GM12878 (cell line): Measurements from ENCODE around the gene EPB41L4A. TPM values are rescaled to one million over a fixed set of nuclear protein-coding genes. Genes with fewer than 3 reads are reported as not detected.
A peak's percentile ranks its signal among the peaks of the same experiment; 100 is the strongest.

Experiments used
- ATAC-seq: fragments of 200-7000 bp; cut with Tn5 transposase; 3 replicates; pipeline ENCODE4 v1.9.1; 2020; ENCODE audit warnings: mild to moderate bottlenecking, moderate library complexity
- BruUV-seq: library from RNA; stranded (reverse); fragments of 400-500 nt; replicated peaks from 2 replicates; lab custom pipeline; 2021; lab: Mats Ljungman, UMichigan
- CTCF ChIA-PET: fragments of 300-600 bp; sonication (Branson Sonifier 250); formaldehyde crosslinking; extraction: SDS; loops from one replicate; lab custom pipeline; 2021; ENCODE audit warnings: inconsistent platforms; lab: Yijun Ruan, JAX
- POLR2A ChIA-PET: fragments of 350-600 bp; formaldehyde crosslinking; extraction: SDS; loops from one replicate; lab custom pipeline; 2021; ENCODE audit warnings: inconsistent platforms; lab: Charles Lee
- RAD21 ChIA-PET: fragments of 300-600 bp; sonication (Branson Sonifier 250); formaldehyde crosslinking; loops from one replicate; lab custom pipeline; 2023; ENCODE audit warnings: antibody characterized with exemption; ENCODE audit not compliant: unreplicated experiment; lab: Charles Lee
- SMC1A ChIA-PET: fragments of 300-600 bp; sonication (Branson Sonifier 250); formaldehyde crosslinking; loops from one replicate; lab custom pipeline; 2023; ENCODE audit not compliant: unreplicated experiment, uncharacterized antibody; lab: Charles Lee
- DNase-seq: peaks from one replicate; pipeline ENCODE4 v3.0.0-alpha.2; 2011; ENCODE audit warnings: low read depth, low spot score
- FAIRE-seq: peaks from 3 replicates; lab custom pipeline; 2011; peaks lifted over from hg19 to GRCh38; lab: Jason Lieb, UNC
- H2AFZ ChIP-seq: 2 replicates; pipeline ENCODE4 v1.6.0; 2011; ENCODE audit warnings: low read depth, low read length, control low read depth; ENCODE audit not compliant: control insufficient read depth
- H3K27ac ChIP-seq: 2 replicates; pipeline ENCODE4 v1.5.1; 2011; ENCODE audit warnings: control low read depth; ENCODE audit not compliant: control insufficient read depth, insufficient read depth
- H3K27me3 ChIP-seq, 2 experiments: replicated peaks in 1 of 2; 2 replicates each; pipeline versions ENCODE4 v1.6.0 to v1.6.1; 2011; ENCODE audit warnings: low read length in 1 of 2; ENCODE audit not compliant: control insufficient read depth in 2 of 2, insufficient read depth in 2 of 2
- H3K36me3 ChIP-seq, 2 experiments: 2 replicates each; pipeline ENCODE4 v1.5.1; 2011; ENCODE audit warnings: low read length in 1 of 2; ENCODE audit not compliant: control insufficient read depth in 2 of 2, insufficient read depth in 2 of 2
- H3K4me1 ChIP-seq: 2 replicates; pipeline ENCODE4 v1.6.1; 2011; ENCODE audit warnings: mild to moderate bottlenecking, low read length, moderate library complexity, mixed read lengths; ENCODE audit not compliant: control insufficient read depth, insufficient read depth
- H3K4me2 ChIP-seq: 2 replicates; pipeline ENCODE4 v1.6.0; 2011; ENCODE audit warnings: control low read depth; ENCODE audit not compliant: control insufficient read depth, insufficient read depth
- H3K4me3 ChIP-seq: fragments of 200-600 bp; sonication (generic); 2 replicates; pipeline ENCODE4 v1.5.1; 2016
- H3K79me2 ChIP-seq: 2 replicates; pipeline ENCODE4 v1.6.0; 2011; ENCODE audit warnings: low read length; ENCODE audit not compliant: control insufficient read depth, insufficient read depth
- H3K9ac ChIP-seq: 2 replicates; pipeline ENCODE4 v1.8.0; 2011; ENCODE audit warnings: low read length, control low read depth, mixed read lengths; ENCODE audit not compliant: control insufficient read depth, insufficient read depth
- H3K9me3 ChIP-seq: replicated peaks from 3 replicates; pipeline ENCODE4 v1.5.1; 2011; ENCODE audit warnings: mild to moderate bottlenecking, low read length; ENCODE audit not compliant: control insufficient read depth, insufficient read depth
- H4K20me1 ChIP-seq: 2 replicates; pipeline ENCODE4 v1.6.0; 2011; ENCODE audit not compliant: control insufficient read depth, insufficient read depth
- NBN ChIP-seq: fragments of 450-650 bp; IDR thresholded peaks from 2 replicates; pipeline ENCODE4 v1.6.1; 2016
- NFYB ChIP-seq: IDR thresholded peaks from 2 replicates; pipeline ENCODE4 v1.6.1; 2011; ENCODE audit warnings: low read depth, mild to moderate bottlenecking, low read length, improper control_type of control experiment, moderate library complexity; ENCODE audit not compliant: insufficient read depth
- PAX8 ChIP-seq: fragments of 450-650 bp; IDR thresholded peaks from 2 replicates; pipeline ENCODE4 v1.6.1; 2017; ENCODE audit warnings: mild to moderate bottlenecking, moderate library complexity
- POLR2AphosphoS5 ChIP-seq: IDR thresholded peaks from 2 replicates; pipeline ENCODE4 v1.6.1; 2011; ENCODE audit warnings: mild to moderate bottlenecking, low read length, inconsistent platforms
- RAD51 ChIP-seq: fragments of 450-650 bp; IDR thresholded peaks from 2 replicates; pipeline ENCODE4 v1.6.1; 2016; ENCODE audit warnings: moderate library complexity, mild to moderate bottlenecking, inconsistent platforms
- ZNF274 ChIP-seq: IDR thresholded peaks from one replicate; pipeline ENCODE4 v1.8.0; 2011; ENCODE audit not compliant: insufficient read length, insufficient read depth
- WGBS: methylation state at CpG from one replicate; pipeline ENCODE4 v1.1.6; 2016; ENCODE audit warnings: low lambda C conversion rate; ENCODE audit not compliant: insufficient replicate concordance, insufficient coverage; ENCODE audit errors: missing lambda C conversion rate; 5-methylcytosine and 5-hydroxymethylcytosine counted together
- in situ Hi-C: fragments of 300-500 bp; cut with MboI; formaldehyde crosslinking; loops from 9 replicates; pipeline ENCODE4 v1.14.3; 2018; ENCODE audit warnings: mixed read lengths
- intact Hi-C: fragments of 100-400 bp; cut with micrococcal nuclease; formaldehyde crosslinking; loops from one replicate; pipeline ENCODE4 v1.14.2; 2022; ENCODE audit not compliant: unreplicated experiment
- polyA plus RNA-seq, 11 experiments: library from polyadenylated mRNA; depleted of rRNA in 4 of 11; unstranded in 6 of 11; stranded (reverse) in 5 of 11; fragments of >200 nt; fragmentation: Nextera tagmentation in 4 of 11; fragmentation: Illumina TruSeq in 1 of 11; extraction: Ambion mirVana in 4 of 11; extraction: Trizol in 1 of 11; gene quantifications; 1 replicate in 1 of 11; 2 replicates in 10 of 11; pipeline versions ENCODE4 v1.2.1 to v1.2.3, GENCODE V29; 2011 to 2016; ENCODE audit warnings: inconsistent platforms in 2 of 11, missing spikeins in 2 of 11, low read depth in 1 of 11
- total RNA-seq, 4 experiments: library from RNA; depleted of rRNA in 3 of 4; stranded (reverse); fragments of >200 nt in 3 of 4; fragmentation: Illumina TruSeq in 1 of 4; extraction: Trizol in 1 of 4; gene quantifications; 2 replicates each; pipeline versions ENCODE4 v1.2.1 to v1.2.3, GENCODE V29; 2013 to 2021
- TF ChIP-seq, protein P1 (sequence below): IDR thresholded peaks from 2 replicates; pipeline ENCODE4 v1.6.1; 2011; ENCODE audit warnings: low read depth, low read length, improper control_type of control experiment, borderline replicate concordance

EPB41L4A gene
- total and polyA plus RNA-seq, 10 of the 15 experiments (the other 5 are each of a cell fraction or from before 2014, with no cell fraction given) = 0.10 to 0.67 (median 0.30) TPM

DNA sequence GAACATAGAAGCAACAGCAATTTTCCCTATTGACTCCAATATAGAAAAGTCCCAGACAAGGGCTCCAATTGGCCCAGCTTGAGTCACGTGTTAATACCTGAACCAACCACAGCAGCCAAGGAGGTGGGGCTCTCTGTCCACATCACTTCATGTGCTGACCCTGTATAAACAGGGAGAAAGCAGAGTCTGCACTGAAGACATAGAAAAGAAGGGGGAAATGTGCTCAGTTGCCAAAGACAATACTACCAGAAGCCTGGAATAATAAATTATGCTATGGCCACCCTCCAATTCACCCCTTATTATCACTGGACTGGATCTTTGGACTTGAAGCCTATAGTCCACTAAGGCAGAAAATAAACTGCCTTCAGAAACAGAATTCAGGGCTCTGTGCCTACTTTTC, 275.4 kb downstream of the EPB41L4A start:
- SMC1A ChIA-PET = interaction anchor here (1.0 to 6.8 kb wide), 8 partner anchors 12 to 612 kb away, joined by 3 to 93 read pairs (median 6); partner anchors contain the start of gene NREP
- POLR2A ChIA-PET = no interaction called here
- 52% methylated on average over 1 of the region's 1 CpG for WGBS
- RAD21 ChIA-PET = interaction anchor here (1.6 to 5.2 kb wide), 2 partner anchors 24 to 592 kb away, joined by 3 to 62 read pairs; no protein-coding TSS in a partner anchor
- no peaks in the 10 kb centered on the region; the same call in 2 of the 3 replicates for H3K9me3 ChIP-seq
- no peaks in the 10 kb centered on the region for H3K27me3 ChIP-seq
- H3K9ac ChIP-seq = no peak overlapping the region
- BruUV-seq = no TSS peak
- no peaks in the 10 kb centered on the region for H3K79me2 ChIP-seq
- FAIRE-seq (no peak), ATAC-seq (no peak)
- H2AFZ ChIP-seq = no peak overlapping the region
- H3K27ac ChIP-seq = no peak overlapping the region
- H3K36me3 ChIP-seq = no peaks in the 10 kb centered on the region
- no peak overlapping the region for H3K4me3 ChIP-seq
- no peak overlapping the region for H3K4me2 ChIP-seq
- CTCF ChIA-PET = interaction anchor here (5.3 to 5.9 kb wide), 2 partner anchors 594 to 610 kb away, joined by 63 to 108 read pairs; no protein-coding TSS in a partner anchor
- TF ChIP-seq RAD51 (0 out of 2 replicates have a peak, but pooled peaks have one; percentile 29), NFYB (peak; percentile 39; the same call in 1 of the 2 replicates), PAX8 (no peak), POLR2AphosphoS5 (no peak), NBN (no peak), ZNF274 (no peak)
- TF ChIP-seq, protein P1, sequence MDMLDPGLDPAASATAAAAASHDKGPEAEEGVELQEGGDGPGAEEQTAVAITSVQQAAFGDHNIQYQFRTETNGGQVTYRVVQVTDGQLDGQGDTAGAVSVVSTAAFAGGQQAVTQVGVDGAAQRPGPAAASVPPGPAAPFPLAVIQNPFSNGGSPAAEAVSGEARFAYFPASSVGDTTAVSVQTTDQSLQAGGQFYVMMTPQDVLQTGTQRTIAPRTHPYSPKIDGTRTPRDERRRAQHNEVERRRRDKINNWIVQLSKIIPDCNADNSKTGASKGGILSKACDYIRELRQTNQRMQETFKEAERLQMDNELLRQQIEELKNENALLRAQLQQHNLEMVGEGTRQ = no peak
- TF ChIP-seq, all 136 proteins: peak for 2
- no peaks in the 10 kb centered on the region for H4K20me1 ChIP-seq
- no peak for DNase-seq
- in situ Hi-C loops (loop anchor here (10.0 kb wide), 1 partner anchor 979 kb away; no protein-coding TSS in a partner anchor), intact Hi-C loops (loop anchor here (5.0 kb wide), 1 partner anchor 36 kb away; no protein-coding TSS in a partner anchor)
- H3K4me1 ChIP-seq = peaks cover 13% of the 10 kb centered on the region; the same call in 1 of the 2 replicates
